Measurements from ENCODE around the gene MAB21L3.

MAB21L3 gene

GRCh38 chr1:116154536-116154935, 43.3 kb downstream of the MAB21L3 start:
- H3K4me3 ChIP-seq (ENCODE audit: low read depth, low read length): no peak overlapping the region
- TF ChIP-seq CTCF (IDR thresholded peaks at IDR 0.05; ENCODE audit: low read depth, low read length): no peak

GRCh38 chr1:116157096-116157495, 45.9 kb downstream of the MAB21L3 start:
- TF ChIP-seq CTCF (IDR thresholded peaks at IDR 0.05; ENCODE audit: low read depth, low read length): no peak
- no peak overlapping the region for H3K4me3 ChIP-seq (ENCODE audit: low read depth, low read length)

- TF ChIP-seq CTCF (IDR thresholded peaks at IDR 0.05; ENCODE audit: low read depth, low read length): no peak
- no peak overlapping the region for H3K4me3 ChIP-seq (ENCODE audit: low read depth, low read length)
Measured at GRCh38 chr1:116159177-116159576, 48.0 kb downstream of the MAB21L3 start.

GRCh38 chr1:116159611-116160010, 48.4 kb downstream of the MAB21L3 start:
- TF ChIP-seq CTCF (IDR thresholded peaks at IDR 0.05; ENCODE audit: low read depth, low read length): no peak

GRCh38 chr1:116161390-116161789, 50.2 kb downstream of the MAB21L3 start:
- no peak for TF ChIP-seq CTCF (IDR thresholded peaks at IDR 0.05; ENCODE audit: low read depth, low read length)
- H3K4me3 ChIP-seq (ENCODE audit: low read depth, low read length): no peak overlapping the region

More at GRCh38 chr1:116159611-116160010, 48.4 kb downstream of the MAB21L3 start:
- no peak overlapping the region for H3K4me3 ChIP-seq (ENCODE audit: low read depth, low read length)

GRCh38 chr1:116161877-116162390, 50.7 kb downstream of the MAB21L3 start:
- TF ChIP-seq CTCF (IDR thresholded peaks at IDR 0.05; ENCODE audit: low read depth, low read length): no peak
- no peak overlapping the region for H3K4me3 ChIP-seq (ENCODE audit: low read depth, low read length)

GRCh38 chr1:116163533-116163932, 52.3 kb downstream of the MAB21L3 start:
- no peak overlapping the region for H3K4me3 ChIP-seq (ENCODE audit: low read depth, low read length)
- TF ChIP-seq CTCF (IDR thresholded peaks at IDR 0.05; ENCODE audit: low read depth, low read length): no peak

All from WI38 (cell line).